ENCODE data around the gene NT5DC3. TPM values are rescaled to one million over a fixed set of nuclear protein-coding genes. Genes with fewer than 3 reads are reported as not detected.

NT5DC3 gene
- total RNA-seq, 1 experiment from 2014 or later, result 19.7 TPM

DNA sequence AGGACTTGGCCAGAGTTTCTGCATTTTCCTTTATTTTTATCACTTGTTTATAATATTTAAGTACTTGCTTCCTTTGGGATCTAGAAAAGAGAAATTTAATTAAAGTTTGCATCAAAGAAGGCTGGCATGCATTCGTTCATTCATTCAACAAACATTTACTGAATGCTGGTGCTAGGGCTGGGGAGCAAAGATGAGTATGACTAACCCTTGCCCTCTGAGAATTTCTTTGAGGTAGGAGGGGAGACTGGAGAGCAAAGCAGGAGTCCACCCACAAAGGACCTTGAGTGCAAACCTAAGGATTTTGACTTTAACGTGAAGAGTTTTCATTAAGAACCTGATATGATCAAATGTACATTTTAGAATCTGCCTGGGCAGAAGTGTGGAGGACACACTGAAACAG is 16.1 kb upstream of the NT5DC3 start:
- no peak overlapping the region for H3K4me3 ChIP-seq (ENCODE audit: low read depth, low read length, poor library complexity, severe bottlenecking)
- no peaks in the 10 kb centered on the region for H3K4me1 ChIP-seq (ENCODE audit: insufficient read depth, low read length, poor library complexity, severe bottlenecking)
- DNase-seq (ENCODE audit: low spot score), result no peak
- no peaks in the 10 kb centered on the region for H3K36me3 ChIP-seq (ENCODE audit: insufficient read depth, low read length, poor library complexity, severe bottlenecking)
- ChIA-PET POLR2A (ENCODE audit: low non-redundant PET) (no interaction called here), CTCF (no interaction called here)
- TF ChIP-seq EZH2 (IDR thresholded peaks at IDR 0.05; ENCODE audit: borderline replicate concordance, low read depth, low read length, poor library complexity, severe bottlenecking), result no peak
- TF ChIP-seq, protein P1, sequence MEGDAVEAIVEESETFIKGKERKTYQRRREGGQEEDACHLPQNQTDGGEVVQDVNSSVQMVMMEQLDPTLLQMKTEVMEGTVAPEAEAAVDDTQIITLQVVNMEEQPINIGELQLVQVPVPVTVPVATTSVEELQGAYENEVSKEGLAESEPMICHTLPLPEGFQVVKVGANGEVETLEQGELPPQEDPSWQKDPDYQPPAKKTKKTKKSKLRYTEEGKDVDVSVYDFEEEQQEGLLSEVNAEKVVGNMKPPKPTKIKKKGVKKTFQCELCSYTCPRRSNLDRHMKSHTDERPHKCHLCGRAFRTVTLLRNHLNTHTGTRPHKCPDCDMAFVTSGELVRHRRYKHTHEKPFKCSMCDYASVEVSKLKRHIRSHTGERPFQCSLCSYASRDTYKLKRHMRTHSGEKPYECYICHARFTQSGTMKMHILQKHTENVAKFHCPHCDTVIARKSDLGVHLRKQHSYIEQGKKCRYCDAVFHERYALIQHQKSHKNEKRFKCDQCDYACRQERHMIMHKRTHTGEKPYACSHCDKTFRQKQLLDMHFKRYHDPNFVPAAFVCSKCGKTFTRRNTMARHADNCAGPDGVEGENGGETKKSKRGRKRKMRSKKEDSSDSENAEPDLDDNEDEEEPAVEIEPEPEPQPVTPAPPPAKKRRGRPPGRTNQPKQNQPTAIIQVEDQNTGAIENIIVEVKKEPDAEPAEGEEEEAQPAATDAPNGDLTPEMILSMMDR (conservative IDR thresholded peaks at IDR 0.05; ENCODE audit: low read depth, low read length), result no peak
- BruUV-seq (replicated peaks), result no TSS peak
- intact Hi-C loops (cut with micrococcal nuclease; ENCODE audit: unreplicated experiment), result no loop called here
- H3K27me3 ChIP-seq (replicated peaks; ENCODE audit: insufficient read depth, low read depth, low read length, poor library complexity), result no peaks in the 10 kb centered on the region
- no peaks in the 10 kb centered on the region for H3K9me3 ChIP-seq (ENCODE audit: low read depth, low read length, poor library complexity, severe bottlenecking)
- H3K27ac ChIP-seq (ENCODE audit: low read depth, low read length, poor library complexity, severe bottlenecking), result no peak overlapping the region

DNA sequence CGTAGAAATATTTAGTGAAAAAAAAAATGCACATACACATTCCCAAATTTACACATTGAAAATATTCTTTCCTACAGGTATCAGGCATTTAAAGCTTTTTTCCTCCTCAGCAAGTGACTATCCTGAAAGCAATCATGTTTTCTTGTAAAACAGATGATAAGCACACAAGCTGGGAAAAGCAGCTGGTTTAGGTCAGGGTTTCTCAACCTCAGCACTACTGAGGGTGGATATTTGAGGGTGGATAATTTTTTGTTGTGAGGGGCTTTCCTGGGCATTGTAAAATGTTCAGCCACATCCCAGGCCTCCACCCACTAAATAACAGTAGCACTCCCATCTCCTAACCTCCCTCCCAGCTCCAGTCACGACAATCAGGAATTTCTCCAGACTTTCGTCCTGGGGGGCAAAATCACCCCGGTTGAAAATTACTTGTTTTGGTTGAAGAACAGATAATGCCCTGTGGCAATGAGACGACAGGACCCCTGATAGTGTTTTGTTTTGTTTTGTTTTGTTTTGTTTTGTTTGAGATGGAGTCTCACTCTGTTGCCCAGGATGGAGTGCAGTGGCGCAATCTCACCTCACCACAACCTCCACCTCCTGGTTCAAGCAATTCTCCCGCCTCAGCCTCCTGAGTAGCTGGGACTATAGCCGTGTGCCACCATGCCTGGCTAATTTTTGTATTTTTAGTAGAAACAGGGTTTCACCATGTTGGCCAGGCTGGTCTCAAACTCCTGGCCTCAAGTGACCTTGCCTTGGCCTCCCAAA is 15.0 kb upstream of the NT5DC3 start:
- H3K27ac ChIP-seq (ENCODE audit: low read depth, low read length, poor library complexity, severe bottlenecking), result no peak overlapping the region
- ChIA-PET CTCF (no interaction called here), POLR2A (ENCODE audit: low non-redundant PET) (no interaction called here)
- H3K36me3 ChIP-seq (ENCODE audit: insufficient read depth, low read length, poor library complexity, severe bottlenecking), result no peaks in the 10 kb centered on the region
- no peaks in the 10 kb centered on the region for H3K9me3 ChIP-seq (ENCODE audit: low read depth, low read length, poor library complexity, severe bottlenecking)
- no peaks in the 10 kb centered on the region for H3K4me1 ChIP-seq (ENCODE audit: insufficient read depth, low read length, poor library complexity, severe bottlenecking)
- TF ChIP-seq, protein P1 (conservative IDR thresholded peaks at IDR 0.05; ENCODE audit: low read depth, low read length), result no peak
- no peak for TF ChIP-seq EZH2 (IDR thresholded peaks at IDR 0.05; ENCODE audit: borderline replicate concordance, low read depth, low read length, poor library complexity, severe bottlenecking)
- H3K4me3 ChIP-seq (ENCODE audit: low read depth, low read length, poor library complexity, severe bottlenecking), result no peak overlapping the region
- DNase-seq (ENCODE audit: low spot score), result no peak
- no peaks in the 10 kb centered on the region for H3K27me3 ChIP-seq (replicated peaks; ENCODE audit: insufficient read depth, low read depth, low read length, poor library complexity)
- intact Hi-C loops (cut with micrococcal nuclease; ENCODE audit: unreplicated experiment), result no loop called here
- no TSS peak for BruUV-seq (replicated peaks)

DNA sequence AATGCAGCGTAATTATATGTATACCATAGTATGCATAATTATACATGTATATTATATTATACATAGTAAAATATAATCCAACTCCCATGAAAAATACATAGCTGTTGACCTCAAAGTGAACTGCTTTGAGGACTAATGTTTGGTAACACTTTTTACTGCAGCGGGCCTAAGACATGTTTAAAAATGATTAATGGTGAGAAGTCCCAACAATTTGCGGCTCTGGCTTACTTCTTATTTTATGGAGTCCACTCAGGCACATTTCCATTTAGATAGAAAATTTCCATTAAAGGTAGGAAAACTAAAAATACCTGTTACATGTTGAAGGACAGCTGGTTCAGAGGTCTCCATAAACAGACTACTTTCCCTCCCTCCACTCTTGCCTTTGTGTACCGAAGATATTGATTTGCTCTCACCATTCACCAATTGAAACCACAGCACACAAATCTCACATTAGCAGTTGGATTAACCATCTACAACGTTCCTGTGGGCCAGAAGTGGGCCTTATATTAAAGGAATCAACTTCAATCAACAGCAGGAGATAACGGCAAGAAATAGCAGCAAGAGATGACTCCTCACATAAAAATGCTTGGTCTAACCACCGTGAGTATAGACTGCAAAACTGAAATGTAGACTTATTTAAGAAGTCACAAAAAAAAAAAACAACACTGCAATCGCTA is 14.1 kb upstream of the NT5DC3 start:
- POLR2A ChIA-PET (ENCODE audit: low non-redundant PET), result no interaction called here
- no peaks in the 10 kb centered on the region for H3K36me3 ChIP-seq (ENCODE audit: insufficient read depth, low read length, poor library complexity, severe bottlenecking)
- no peak for DNase-seq (ENCODE audit: low spot score)
- H3K27ac ChIP-seq (ENCODE audit: low read depth, low read length, poor library complexity, severe bottlenecking), result no peak overlapping the region
- TF ChIP-seq EZH2 (IDR thresholded peaks at IDR 0.05; ENCODE audit: borderline replicate concordance, low read depth, low read length, poor library complexity, severe bottlenecking), result no peak
- TF ChIP-seq, protein P1 (conservative IDR thresholded peaks at IDR 0.05; ENCODE audit: low read depth, low read length), result no peak
- H3K4me3 ChIP-seq (ENCODE audit: low read depth, low read length, poor library complexity, severe bottlenecking), result no peak overlapping the region
- no peaks in the 10 kb centered on the region for H3K27me3 ChIP-seq (replicated peaks; ENCODE audit: insufficient read depth, low read depth, low read length, poor library complexity)
- no peaks in the 10 kb centered on the region for H3K9me3 ChIP-seq (ENCODE audit: low read depth, low read length, poor library complexity, severe bottlenecking)
- no peaks in the 10 kb centered on the region for H3K4me1 ChIP-seq (ENCODE audit: insufficient read depth, low read length, poor library complexity, severe bottlenecking)
- intact Hi-C loops (cut with micrococcal nuclease; ENCODE audit: unreplicated experiment), result no loop called here
- CTCF ChIA-PET, result no interaction called here
- no TSS peak for BruUV-seq (replicated peaks)

Data from A673 (cell line).